ENCODE results near the gene TAF4.

The TAF4 gene

DNA sequence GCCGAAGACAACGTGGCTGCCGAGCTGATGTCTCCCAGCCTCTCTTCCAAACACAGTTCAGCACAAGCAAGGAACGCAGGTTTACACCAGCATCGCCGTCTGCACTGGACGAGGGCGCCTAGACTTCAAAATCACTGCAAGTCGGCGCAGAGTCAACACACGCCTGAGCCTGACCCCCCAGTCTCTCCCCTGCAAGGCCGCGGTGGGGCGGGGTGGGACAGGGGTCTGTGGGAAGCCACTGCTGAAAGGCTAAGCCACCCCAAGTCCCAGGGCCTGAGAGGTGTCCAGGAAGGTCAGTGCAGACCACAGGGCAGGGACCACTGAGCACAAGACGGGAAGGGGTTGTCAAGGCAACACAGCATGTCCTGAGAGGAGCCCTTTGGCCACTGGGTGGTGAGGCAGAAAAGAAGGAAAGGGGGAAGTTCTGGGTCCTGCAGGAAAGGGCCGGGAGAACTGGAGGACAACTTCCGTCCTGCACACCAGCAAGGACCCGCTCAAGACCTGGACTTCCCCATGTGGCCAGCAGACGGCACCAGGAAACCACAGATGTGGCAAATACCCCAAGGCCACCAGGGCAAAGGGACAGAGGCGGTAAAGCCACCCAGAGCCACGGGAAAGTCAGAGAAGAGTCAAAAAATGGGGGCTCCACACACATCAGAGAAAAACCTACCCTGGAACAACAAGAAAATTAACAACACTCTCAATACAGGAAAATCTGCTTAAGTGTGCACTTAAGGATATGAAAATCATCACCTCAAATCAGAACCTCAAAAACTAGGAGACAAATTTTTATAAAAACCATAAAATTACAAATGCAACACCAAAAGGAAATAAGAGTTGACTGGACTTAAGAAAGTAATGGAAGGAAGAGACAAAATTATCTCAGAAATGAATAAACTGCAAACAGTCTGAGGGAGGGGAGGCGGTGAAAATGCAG is 84.8 kb downstream of the TAF4 start:
- no peak overlapping the region for H3K27ac ChIP-seq
- TF ChIP-seq ZFX (IDR thresholded peaks at IDR 0.05): no peak
- peak; percentile 78 for TF ChIP-seq CTCF (conservative IDR thresholded peaks at IDR 0.05)

GRCh38 chr20:61979701-61980635 is 85.7 kb downstream of the TAF4 start:
- H3K27ac ChIP-seq: no peak overlapping the region
- TF ChIP-seq CTCF (conservative IDR thresholded peaks at IDR 0.05): no peak
- no peak for TF ChIP-seq ZFX (IDR thresholded peaks at IDR 0.05)

DNA sequence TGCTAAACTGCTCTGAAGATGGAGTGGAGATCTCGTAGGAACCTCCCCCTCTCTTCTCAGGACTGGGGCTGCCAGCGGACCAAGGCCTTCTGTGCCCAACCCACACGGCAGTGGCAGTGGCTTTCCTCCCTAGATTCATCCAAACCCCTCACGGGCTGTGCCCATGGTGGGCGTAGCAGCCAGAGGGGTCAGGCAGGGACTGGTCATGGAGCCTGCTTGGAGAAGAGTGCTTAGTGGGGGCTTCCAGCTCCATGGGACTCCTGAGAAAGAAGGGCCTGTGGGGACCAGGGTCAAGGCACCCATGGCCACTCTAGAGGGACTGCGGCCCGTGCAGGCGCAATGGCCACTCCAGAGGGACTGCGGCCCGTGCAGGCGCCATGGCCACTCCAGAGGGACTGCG is 86.6 kb downstream of the TAF4 start:
- no peak for TF ChIP-seq CTCF (conservative IDR thresholded peaks at IDR 0.05)
- TF ChIP-seq ZFX (IDR thresholded peaks at IDR 0.05): no peak
- no peak overlapping the region for H3K27ac ChIP-seq

DNA sequence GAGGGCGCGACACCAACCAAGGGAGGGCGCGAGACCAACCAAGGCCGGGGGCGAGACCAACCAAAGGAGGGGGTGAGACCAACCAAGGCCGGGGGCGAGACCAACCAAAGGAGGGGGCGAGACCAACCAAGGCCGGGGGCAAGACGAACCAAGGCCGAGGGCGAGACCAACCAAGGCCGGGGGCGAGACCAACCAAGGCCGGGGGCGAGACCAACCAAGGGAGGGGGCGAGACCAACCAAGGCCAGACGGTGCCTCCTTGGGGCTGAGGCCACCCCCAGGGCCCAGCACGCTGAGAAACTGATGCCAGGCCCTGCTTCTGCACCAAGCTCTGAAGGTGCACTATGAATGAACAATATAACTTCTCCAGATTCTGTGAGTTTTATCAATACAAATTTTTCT is 87.2 kb downstream of the TAF4 start:
- TF ChIP-seq CTCF (conservative IDR thresholded peaks at IDR 0.05) (no peak), ZFX (IDR thresholded peaks at IDR 0.05) (no peak)
- no peak overlapping the region for H3K27ac ChIP-seq

GRCh38 chr20:61977419-61977786 is 88.3 kb downstream of the TAF4 start:
- no peak overlapping the region for H3K27ac ChIP-seq
- no peak for TF ChIP-seq ZFX (IDR thresholded peaks at IDR 0.05)
- no peak for TF ChIP-seq CTCF (conservative IDR thresholded peaks at IDR 0.05)

- TF ChIP-seq CTCF (conservative IDR thresholded peaks at IDR 0.05): no peak
- TF ChIP-seq ZFX (IDR thresholded peaks at IDR 0.05): no peak
Measured at GRCh38 chr20:61976644-61977418, 88.8 kb downstream of the TAF4 start.

More at GRCh38 chr20:61976644-61977418, 88.8 kb downstream of the TAF4 start:
- H3K27ac ChIP-seq: no peak overlapping the region

Data from C4-2B (cell line).